Gastrocnemius medialis (tissue), 4 donors: ENCODE results near the gene ECE1. TPM values are rescaled to one million over a fixed set of nuclear protein-coding genes. Genes with fewer than 3 reads are reported as not detected.

Source experiments
- ATAC-seq, 2 donors: fragments of 150-250 bp; one replicate each; pipeline ENCODE4 v1.9.1; 2016
- DNase-seq, 2 donors: peaks; one replicate each; pipeline ENCODE4 v3.0.0-alpha.2; 2019
- H3K27ac ChIP-seq, 4 donors: fragments of 200-600 bp; sonication (generic); 1 replicate in 1 of 4; 2 replicates in 3 of 4; pipeline ENCODE4 v1.5.1; 2016 to 2018; ENCODE audit warnings: mild to moderate bottlenecking in 2 of 4, moderate library complexity in 1 of 4
- H3K27me3 ChIP-seq, 3 donors: fragments of 200-600 bp; sonication (generic) in 2 of 3; 1 replicate in 1 of 3; 2 replicates in 2 of 3; pipeline versions ENCODE4 v1.5.1 to v1.6.0; 2016 to 2019; ENCODE audit warnings: mild to moderate bottlenecking in 1 of 3, moderate library complexity in 1 of 3
- H3K36me3 ChIP-seq, 2 donors: fragments of 200-600 bp; sonication (generic) in 1 of 2; one replicate each; pipeline ENCODE4 v1.5.1; 2017 to 2018
- H3K4me1 ChIP-seq, 2 donors: fragments of 200-600 bp; sonication (generic) in 1 of 2; one replicate each; pipeline ENCODE4 v1.5.1; 2016 to 2017; ENCODE audit warnings: mild to moderate bottlenecking in 2 of 2
- H3K4me3 ChIP-seq, 4 donors: fragments of 200-600 bp; sonication (generic) in 3 of 4; 1 replicate in 1 of 4; 2 replicates in 3 of 4; pipeline ENCODE4 v1.5.1; 2016 to 2019; ENCODE audit warnings: mild to moderate bottlenecking in 2 of 4
- H3K9me3 ChIP-seq, 3 donors: fragments of 200-600 bp; sonication (generic) in 2 of 3; 1 replicate in 1 of 3; 2 replicates in 2 of 3; pipeline ENCODE4 v1.5.1; 2016 to 2019
- POLR2A ChIP-seq, 2 donors: fragments of 450-650 bp; IDR thresholded peaks; one replicate each; pipeline ENCODE4 v1.6.1; 2017; ENCODE audit warnings: antibody characterized with exemption in 2 of 2, mild to moderate bottlenecking in 2 of 2, moderate library complexity in 2 of 2
- in situ Hi-C, 4 donors: fragments of 200-750 bp; cut with MboI; loops; one replicate each; pipeline versions ENCODE4 v1.15.0 to v1.8.0; 2017; ENCODE audit warnings: low sequenced_read_pairs in 4 of 4
- intact Hi-C: fragments of 100-400 bp; cut with DNase I; formaldehyde crosslinking; loops from one replicate; pipeline ENCODE4 v1.15.1; 2023; ENCODE audit warnings: low total_unique reads
- total RNA-seq, 4 donors: library from RNA; depleted of rRNA; stranded (reverse); fragments of >200 nt; gene quantifications; one replicate each; pipeline versions ENCODE4 v1.1.0 to v1.2.3, GENCODE V29; 2016
- TF ChIP-seq, protein P1 (sequence below), 5 experiments: fragments of 450-650 bp in 3 of 5; fragments of 200-600 bp in 2 of 5; sonication (generic) in 2 of 5; IDR thresholded peaks in 4 of 5; conservative IDR thresholded peaks in 1 of 5; 1 replicate in 4 of 5; 2 replicates in 1 of 5; pipeline ENCODE4 v1.5.1; 2016 to 2019; ENCODE audit warnings: antibody characterized with exemption in 5 of 5, mild to moderate bottlenecking in 3 of 5, moderate library complexity in 3 of 5

Gene ECE1
- total RNA-seq, 4 donors from 2014 or later = 17.1 to 39.9 (median 26.7) TPM

GRCh38 chr1:21239221-21239620 lies 51.0 kb downstream of the ECE1 start:
- Histone ChIP-seq H3K27ac (no peak overlapping the region), H3K9me3 (no peaks in the 10 kb centered on the region), H3K4me1 (no peaks in the 10 kb centered on the region), H3K36me3 (peaks cover 0 to 28% of the 10 kb centered on the region in 2 donors), H3K4me3 (no peak overlapping the region), H3K27me3 (no peaks in the 10 kb centered on the region)
- DNase-seq (no peak), ATAC-seq (no peak)
- in situ Hi-C loops = loop anchor here (5.0 to 25.0 kb wide), 3 partner anchors 126 to 423 kb away; partner anchors contain the start of gene RAP1GAP (in 1 of the 4)
- intact Hi-C loops = no loop called here
- TF ChIP-seq, protein P1, sequence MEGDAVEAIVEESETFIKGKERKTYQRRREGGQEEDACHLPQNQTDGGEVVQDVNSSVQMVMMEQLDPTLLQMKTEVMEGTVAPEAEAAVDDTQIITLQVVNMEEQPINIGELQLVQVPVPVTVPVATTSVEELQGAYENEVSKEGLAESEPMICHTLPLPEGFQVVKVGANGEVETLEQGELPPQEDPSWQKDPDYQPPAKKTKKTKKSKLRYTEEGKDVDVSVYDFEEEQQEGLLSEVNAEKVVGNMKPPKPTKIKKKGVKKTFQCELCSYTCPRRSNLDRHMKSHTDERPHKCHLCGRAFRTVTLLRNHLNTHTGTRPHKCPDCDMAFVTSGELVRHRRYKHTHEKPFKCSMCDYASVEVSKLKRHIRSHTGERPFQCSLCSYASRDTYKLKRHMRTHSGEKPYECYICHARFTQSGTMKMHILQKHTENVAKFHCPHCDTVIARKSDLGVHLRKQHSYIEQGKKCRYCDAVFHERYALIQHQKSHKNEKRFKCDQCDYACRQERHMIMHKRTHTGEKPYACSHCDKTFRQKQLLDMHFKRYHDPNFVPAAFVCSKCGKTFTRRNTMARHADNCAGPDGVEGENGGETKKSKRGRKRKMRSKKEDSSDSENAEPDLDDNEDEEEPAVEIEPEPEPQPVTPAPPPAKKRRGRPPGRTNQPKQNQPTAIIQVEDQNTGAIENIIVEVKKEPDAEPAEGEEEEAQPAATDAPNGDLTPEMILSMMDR (IDR thresholded peaks at IDR 0.05 in 4 of 5, conservative IDR thresholded peaks at IDR 0.05 in 1 of 5) = no peak
- TF ChIP-seq POLR2A (IDR thresholded peaks at IDR 0.05) = no peak

DNA sequence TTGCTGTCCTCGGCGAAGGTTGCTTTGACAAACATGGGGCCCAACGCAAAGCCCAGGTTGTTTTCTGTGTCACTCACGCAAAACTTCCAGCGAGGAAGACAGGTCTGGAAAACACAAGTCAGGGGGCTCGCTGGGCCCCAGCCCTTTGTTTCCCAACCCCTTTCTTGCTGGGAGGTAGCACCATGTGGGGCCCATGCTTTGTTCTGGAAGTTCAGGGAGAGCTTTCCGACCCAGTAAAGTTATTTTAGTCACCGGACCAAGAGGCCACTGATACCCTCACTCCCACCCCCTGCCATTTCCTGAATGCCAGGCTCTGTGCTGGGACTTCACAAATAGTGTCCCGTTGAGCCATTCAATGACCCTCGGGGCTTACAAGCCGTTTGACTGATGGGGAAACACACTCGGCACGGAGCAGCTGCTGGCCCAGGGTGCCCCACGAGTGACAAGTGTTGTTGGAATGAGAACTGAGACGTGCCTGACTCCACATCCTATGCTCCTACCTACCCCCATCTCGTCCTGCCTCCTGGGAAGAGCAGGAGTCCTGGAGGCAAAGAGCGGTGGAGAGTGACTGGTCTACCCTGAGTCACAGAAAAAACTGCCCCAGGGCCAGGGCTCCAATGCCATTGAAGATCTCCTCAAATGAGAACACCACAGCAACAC lies 52.0 kb downstream of the ECE1 start:
- intact Hi-C loops (no loop called here), in situ Hi-C loops (loop anchor here (5.0 to 25.0 kb wide), 3 partner anchors 127 to 424 kb away; partner anchors contain the start of gene RAP1GAP (in 1 of the 4))
- ATAC-seq = no peak

GRCh38 chr1:21237446-21238088 lies 52.7 kb downstream of the ECE1 start:
- no peaks in the 10 kb centered on the region for H3K9me3 ChIP-seq
- intact Hi-C loops = no loop called here
- no peak for ATAC-seq
- DNase-seq = no peak
- H3K27ac ChIP-seq = no peak overlapping the region
- H3K4me3 ChIP-seq = no peak overlapping the region
- H3K4me1 ChIP-seq = no peaks in the 10 kb centered on the region
- TF ChIP-seq, protein P1 (IDR thresholded peaks at IDR 0.05 in 4 of 5, conservative IDR thresholded peaks at IDR 0.05 in 1 of 5) = no peak
- no peak for TF ChIP-seq POLR2A (IDR thresholded peaks at IDR 0.05)
- in situ Hi-C loops = loop anchor here (5.0 to 25.0 kb wide), 3 partner anchors 127 to 425 kb away; partner anchors contain the start of gene RAP1GAP (in 1 of the 4)
- no peaks in the 10 kb centered on the region for H3K27me3 ChIP-seq
- H3K36me3 ChIP-seq = peaks cover 0 to 26% of the 10 kb centered on the region in 2 donors

More for the DNA sequence above, 52.0 kb downstream of the ECE1 start:
- no peak for DNase-seq
- Histone ChIP-seq H3K27me3 (no peaks in the 10 kb centered on the region), H3K4me1 (no peaks in the 10 kb centered on the region), H3K36me3 (peaks cover 0 to 26% of the 10 kb centered on the region in 2 donors), H3K9me3 (no peaks in the 10 kb centered on the region), H3K27ac (no peak overlapping the region), H3K4me3 (no peak overlapping the region)
- TF ChIP-seq, protein P1 (IDR thresholded peaks at IDR 0.05 in 4 of 5, conservative IDR thresholded peaks at IDR 0.05 in 1 of 5) = no peak
- no peak for TF ChIP-seq POLR2A (IDR thresholded peaks at IDR 0.05)

- no peaks in the 10 kb centered on the region for H3K9me3 ChIP-seq
- in situ Hi-C loops (loop anchor here (5.0 to 25.0 kb wide), 3 partner anchors 129 to 426 kb away; partner anchors contain the start of gene RAP1GAP (in 1 of the 4)), intact Hi-C loops (no loop called here)
- H3K27me3 ChIP-seq = no peaks in the 10 kb centered on the region
- H3K4me1 ChIP-seq = no peaks in the 10 kb centered on the region
- TF ChIP-seq, protein P1 (IDR thresholded peaks at IDR 0.05 in 4 of 5, conservative IDR thresholded peaks at IDR 0.05 in 1 of 5) = no peak
- no peak for TF ChIP-seq POLR2A (IDR thresholded peaks at IDR 0.05)
- no peak for DNase-seq
- no peak for ATAC-seq
- H3K4me3 ChIP-seq = no peak overlapping the region
- no peak overlapping the region for H3K27ac ChIP-seq
- H3K36me3 ChIP-seq = peaks cover 0 to 26% of the 10 kb centered on the region in 2 donors
Measured at GRCh38 chr1:21236178-21236577, 54.1 kb downstream of the ECE1 start.
